Hippocampal formation (tissue), 2 donors: ENCODE measurements around the gene GABRB1.

Experiments
- DNase-seq, 2 donors: peaks; one replicate each; lab custom pipeline; 2025; lab: John Stamatoyannopoulos, UW

The GABRB1 gene

DNA sequence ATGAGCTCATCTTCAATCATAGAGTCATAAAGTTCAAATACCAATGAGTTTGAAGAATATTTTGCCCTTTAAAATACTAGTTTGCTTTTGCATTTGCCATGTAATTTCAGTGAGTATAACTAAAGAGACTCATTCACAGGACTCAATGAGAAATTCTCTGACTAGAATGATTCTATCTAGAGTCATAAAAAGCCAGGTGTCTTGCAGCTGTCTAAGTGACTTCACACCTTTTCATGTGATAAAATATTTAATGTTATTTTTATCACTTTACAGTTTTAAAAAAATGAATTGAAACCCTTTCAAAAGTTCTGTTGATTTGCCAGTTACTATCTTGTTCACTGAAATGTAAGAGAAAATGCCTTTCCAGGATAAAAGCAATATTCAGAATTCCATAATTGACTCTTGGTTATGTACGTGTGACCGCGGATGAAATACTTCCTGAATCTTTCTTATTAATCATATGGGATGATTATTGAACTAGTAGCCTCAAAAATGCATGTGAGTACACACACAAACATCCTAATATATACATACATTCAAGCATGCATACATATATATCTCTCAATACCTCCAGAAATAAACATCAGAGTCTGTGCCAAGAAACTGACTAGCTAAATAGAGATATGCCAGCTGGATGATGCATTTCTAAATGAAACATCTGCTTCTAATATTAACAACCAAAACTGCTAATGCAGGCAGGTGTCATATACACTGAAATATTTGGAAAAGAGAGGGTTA is 87.0 kb downstream of the GABRB1 start:
- DNase-seq = no peak

GRCh38 chr4:47120783-47121182 is 89.4 kb downstream of the GABRB1 start:
- DNase-seq = no peak

- DNase-seq = peak; percentile 68 to 83
These were observed 91.4 kb downstream of the GABRB1 start for GRCh38 chr4:47122592-47123291.

DNA sequence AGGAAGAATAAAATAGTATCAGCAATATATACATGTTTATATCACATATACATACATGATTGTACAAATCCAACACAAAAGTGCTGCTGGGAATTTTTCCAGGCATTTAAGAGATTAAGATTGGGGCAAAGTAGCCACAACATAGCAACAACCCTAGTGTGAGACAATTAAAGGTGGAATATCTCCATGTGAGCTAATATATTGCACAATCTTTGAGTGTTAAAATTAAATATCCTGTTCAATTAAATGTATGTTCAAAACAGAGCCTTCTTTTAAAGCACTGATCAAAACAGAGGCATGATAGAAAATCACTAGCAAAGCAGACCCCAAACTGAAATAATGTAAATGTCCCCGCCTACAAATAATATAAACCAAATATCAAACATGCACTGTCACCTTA is 97.6 kb downstream of the GABRB1 start:
- DNase-seq = no peak

DNA sequence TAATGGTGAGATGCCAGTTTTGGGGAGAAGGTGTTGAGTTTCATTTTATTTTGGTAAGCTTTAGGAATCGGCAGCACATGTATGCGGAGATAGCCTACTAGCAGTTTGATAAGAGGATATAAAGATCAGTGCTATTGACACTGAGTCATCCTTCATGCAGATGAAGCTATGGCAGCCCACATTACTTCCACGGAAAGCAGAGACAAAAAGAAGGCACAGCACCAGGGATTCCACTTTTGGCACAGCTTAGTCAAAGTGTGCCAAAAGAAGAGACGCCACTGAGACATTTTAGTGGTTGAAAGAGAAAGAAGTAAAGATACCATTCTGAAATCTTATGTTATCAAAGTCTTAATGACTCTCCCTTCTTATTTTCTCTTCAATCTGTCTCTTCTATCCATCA is 103.8 kb downstream of the GABRB1 start:
- no peak for DNase-seq

- no peak for DNase-seq
These were observed 111.9 kb downstream of the GABRB1 start for GRCh38 chr4:47143261-47143660.

- DNase-seq = no peak
These were observed 114.3 kb downstream of the GABRB1 start for GRCh38 chr4:47145630-47146029.

GRCh38 chr4:47154816-47155370 is 123.5 kb downstream of the GABRB1 start:
- DNase-seq = peak in 1 of 2 donors; percentile 10

DNA sequence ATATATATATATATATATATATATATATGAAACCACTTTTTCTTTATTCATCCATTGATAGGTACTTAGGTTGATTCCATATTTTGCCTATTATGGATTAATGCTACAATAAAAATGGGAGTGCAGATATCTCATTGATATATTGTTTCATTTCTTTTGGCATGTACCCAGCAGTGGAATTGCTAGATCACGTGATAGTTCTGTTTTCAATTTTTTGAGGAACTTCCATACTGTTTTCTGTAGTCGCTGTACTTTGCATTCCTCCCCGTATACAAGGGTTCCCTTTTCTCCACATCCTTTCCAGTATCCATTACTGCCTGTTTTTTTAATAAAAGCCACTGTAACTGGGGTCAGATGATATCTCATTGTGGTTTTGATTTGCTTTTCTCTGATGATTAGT is 124.6 kb downstream of the GABRB1 start:
- DNase-seq = no peak

GRCh38 chr4:47160095-47160494 is 128.7 kb downstream of the GABRB1 start:
- DNase-seq = no peak

- DNase-seq = no peak
These were observed 136.0 kb downstream of the GABRB1 start for GRCh38 chr4:47167081-47168035.

DNA sequence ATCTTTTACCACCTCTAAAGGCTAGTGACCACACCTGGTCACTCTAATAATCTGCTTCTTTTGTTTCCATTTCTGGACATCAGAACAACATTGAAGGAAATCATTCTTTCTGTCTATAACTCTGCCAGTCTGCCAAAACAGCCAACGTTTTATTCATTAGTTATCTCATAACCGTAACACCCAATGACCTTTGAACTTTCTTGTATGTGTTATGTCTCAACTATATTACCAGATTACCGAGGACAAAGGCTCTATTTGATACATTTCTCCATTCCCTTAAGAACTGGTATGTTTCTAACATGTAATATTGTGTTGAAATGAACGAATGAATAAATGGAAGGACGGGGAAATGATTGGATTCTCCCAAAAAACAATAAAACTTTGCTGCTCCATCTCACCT is 152.7 kb downstream of the GABRB1 start:
- no peak for DNase-seq

DNA sequence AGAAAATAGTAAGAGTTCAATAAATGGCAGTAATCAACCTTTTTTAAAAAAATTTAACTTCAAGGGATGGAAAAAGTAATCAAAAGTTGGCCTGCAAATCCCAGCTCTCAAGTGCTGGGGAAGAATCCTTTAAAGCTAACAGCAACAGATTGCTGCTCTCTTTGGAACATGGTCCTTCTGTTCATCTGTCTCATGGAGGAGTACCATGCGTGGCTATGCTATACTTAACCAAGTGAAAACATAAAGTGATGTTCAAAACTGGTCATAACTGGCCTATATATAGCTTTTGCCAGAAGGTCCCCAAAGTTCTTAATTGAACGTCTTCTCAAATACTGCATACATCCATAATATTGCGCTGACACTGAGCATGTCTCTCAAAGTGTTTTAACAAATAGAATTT is 154.4 kb downstream of the GABRB1 start:
- no peak for DNase-seq

DNA sequence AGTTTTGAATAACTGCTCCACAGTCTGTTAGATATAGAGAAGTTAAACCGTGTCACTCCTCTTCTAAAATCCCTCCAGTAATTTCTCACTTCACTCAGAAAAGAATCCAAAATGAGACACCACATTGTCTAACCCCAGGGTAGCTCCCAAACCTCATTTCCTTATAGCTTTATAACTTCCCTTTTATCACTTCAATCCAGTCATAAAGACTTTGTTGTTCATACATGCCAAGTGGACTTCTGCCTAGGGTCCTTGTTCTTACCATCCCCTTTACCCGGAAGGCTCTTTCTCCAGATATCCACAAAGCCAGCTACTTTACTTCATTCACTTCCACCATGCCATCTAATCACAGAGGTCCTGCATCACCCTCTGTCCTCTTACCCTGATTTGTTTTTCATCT is 156.2 kb downstream of the GABRB1 start:
- DNase-seq = no peak

- no peak for DNase-seq
These were observed 161.8 kb downstream of the GABRB1 start for GRCh38 chr4:47193179-47193578.

DNA sequence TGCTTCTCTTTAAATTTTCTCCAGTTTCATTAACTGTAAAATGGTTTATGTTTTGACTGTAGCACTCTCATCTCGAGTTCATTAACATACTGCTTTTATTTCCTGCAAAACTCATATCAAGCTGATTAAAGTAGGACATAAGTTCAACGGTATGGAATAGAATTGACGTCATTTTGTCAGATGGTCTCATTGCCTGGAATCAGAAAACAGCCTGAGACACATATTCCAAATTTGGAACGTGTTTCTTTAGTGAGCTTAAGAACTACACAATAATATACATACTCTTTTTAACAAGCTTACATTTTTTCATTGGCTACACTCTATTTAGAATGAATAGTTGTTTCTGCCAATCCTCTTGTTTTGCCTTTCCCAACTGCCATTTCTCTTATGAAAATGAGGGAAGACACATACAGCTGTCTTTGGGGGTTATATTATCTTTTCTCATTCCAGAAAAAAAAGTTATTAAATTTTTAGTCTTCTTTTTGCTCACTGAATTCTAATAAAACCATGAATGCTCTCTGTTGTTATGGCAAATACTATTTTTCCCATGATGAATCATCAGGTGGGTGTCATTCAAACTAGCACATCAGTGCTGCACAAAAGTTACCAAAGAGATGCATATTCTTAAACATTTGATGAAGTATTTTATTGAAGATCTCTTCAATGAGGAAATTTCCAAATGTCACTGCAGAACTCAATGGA is 162.8 kb downstream of the GABRB1 start:
- DNase-seq = no peak

DNA sequence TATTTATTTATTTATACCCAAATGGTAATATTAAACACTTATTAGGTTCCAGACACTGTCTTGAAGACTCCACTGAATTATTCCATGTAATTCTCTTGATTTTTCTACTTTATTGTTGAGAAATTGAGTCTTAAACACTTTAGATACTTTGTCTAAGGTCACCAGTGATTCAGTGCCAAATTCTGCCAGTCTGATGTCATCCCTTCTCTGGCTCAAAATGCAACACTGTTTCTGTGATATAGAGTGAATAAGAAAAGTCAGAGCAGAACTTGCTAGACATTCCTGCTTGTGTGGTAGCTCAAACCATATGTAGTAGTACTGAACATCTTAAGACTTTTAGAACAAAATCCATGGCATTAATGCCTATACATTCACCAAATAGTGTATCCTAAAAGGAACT is 164.3 kb downstream of the GABRB1 start:
- no peak for DNase-seq

GRCh38 chr4:47198791-47199190 is 167.4 kb downstream of the GABRB1 start:
- DNase-seq = no peak

DNA sequence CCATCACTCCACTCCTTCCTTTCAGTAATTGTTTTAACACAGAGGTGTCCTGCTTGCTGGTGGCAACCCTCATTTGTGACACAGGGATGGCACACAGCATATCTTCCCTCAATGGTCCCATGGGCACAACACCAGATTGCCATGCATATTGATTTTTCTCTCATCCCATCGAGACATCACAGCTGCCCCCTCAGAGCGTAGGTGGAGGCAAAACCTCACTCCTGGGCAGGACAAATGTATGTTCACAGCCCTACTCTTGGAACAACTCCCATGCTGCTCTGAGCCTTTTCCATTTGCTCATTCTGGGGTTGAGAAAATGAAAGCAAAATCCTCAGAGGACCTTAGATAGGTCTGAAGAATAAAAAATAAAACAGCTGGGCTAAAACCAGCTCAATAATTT is 172.2 kb downstream of the GABRB1 start:
- no peak for DNase-seq

DNA sequence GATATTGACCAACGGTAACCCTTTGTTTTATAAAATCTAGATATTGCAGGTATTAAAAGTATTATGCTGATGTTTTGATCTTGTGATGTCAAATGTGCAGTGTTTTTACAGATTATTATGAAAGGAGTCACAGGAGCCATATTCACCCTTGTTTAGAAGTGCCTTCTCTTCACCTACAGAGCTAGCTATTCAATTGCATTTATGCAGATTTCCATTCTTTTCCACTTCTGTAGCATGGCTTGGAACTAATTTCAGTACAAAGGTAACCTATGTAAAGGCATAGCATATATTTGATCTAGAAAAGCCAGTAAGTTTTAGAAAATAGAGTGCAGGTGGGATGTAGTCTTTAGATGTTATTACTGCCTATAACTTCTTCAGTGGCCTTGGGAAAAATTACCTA is 176.2 kb downstream of the GABRB1 start:
- no peak for DNase-seq

- no peak for DNase-seq
These were observed 178.5 kb downstream of the GABRB1 start for GRCh38 chr4:47209833-47210232.

DNA sequence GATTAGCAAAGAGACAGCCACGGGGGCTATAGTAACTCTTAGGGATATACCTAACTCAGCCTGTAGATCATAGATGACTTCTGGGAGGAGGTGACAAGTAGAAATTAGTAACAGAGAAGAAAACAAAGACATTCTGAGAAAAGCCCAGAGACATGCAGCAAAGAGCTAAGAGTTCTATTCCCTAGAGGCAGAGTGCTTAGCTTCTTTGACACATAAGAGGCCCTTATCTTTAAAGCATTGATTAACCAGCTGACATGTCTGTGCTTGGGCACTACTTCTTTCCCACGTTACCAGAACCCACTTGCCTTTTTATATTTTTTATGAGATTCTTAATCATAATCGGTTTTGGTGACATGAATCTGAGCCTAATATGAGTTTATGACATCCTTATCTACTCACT is 179.5 kb downstream of the GABRB1 start:
- DNase-seq = no peak
